ENCODE data around the gene RAET1E.
"Not testable (repeated sequence)": the region's sequence is repeated elsewhere in the genome, so short reads cannot be mapped to it uniquely, and the experiment has no call there.

RAET1E gene

GRCh38 chr6:149908480-149908879, 10.6 kb upstream of the RAET1E start:
- DNase-seq: not testable (repeated sequence)

DNA sequence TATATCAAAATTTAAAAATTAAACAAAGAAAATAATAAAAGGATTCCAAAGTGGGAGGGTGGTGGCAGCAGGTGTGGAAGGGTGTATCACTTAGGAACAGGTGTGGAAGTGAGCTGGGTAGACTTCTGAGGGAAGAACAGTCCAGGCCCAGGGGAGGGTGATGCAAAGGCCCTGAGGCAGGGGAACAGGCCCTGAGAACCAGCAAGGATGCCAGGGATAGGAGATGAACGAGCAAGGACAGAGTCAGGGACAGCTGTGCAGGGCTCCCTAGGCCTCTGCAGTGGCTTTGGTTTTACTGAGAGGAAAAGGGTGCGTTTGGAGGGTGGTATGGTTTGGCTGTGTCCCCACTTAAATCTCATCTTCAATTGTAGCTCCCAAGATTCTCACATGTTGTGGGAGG, 9.4 kb upstream of the RAET1E start:
- DNase-seq: no peak

DNA sequence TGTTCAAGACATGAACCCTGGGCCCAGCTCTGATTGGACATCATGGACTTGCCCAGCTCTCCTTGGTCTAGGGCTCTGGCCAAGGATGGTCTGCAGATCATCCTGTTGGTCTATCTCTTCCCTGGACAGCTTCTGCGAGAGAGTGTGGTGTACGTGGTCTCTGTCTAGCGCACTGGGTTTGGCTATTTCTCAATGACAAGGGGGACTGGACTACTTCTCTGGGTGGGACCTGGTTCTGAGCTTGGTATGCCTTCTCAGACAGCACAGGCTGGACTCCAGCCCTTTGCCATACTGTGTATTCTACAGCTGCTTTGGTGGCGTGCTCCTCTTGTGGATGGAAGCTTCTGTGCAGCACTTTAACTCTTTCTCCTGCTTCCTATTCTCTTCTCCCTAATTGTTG, 8.5 kb upstream of the RAET1E start:
- DNase-seq: no peak

- DNase-seq: no peak
These were observed 8.0 kb upstream of the RAET1E start for GRCh38 chr6:149905911-149906371.

DNA sequence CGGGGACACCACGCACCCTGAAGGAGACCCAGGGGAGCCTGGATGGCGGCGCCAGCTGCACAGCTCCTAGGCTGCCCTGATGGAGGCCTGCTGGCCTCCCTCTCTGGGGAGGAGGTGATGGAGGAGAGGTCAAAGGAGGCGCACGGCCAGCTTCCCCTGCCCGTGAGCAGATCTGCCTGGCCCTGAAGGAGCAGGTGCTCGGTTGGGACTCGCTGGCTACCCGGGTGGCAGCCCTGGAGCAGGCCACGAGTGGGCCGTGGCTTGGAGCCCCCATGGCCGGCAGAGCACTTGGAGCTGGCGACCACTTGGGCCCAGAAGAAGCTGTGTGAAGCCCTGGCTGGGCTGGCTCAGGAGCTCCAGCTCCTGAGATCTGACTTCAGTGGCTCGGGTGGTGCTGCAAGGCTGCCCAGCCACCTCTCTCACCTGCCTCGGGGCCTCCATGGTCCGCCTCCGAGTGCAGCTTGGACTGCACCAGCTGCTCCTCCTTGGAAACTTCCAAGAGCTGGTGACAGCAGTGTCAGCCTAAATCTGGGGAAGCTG, 7.5 kb upstream of the RAET1E start:
- DNase-seq: no peak

GRCh38 chr6:149904661-149905370, 6.9 kb upstream of the RAET1E start:
- DNase-seq: no peak

DNA sequence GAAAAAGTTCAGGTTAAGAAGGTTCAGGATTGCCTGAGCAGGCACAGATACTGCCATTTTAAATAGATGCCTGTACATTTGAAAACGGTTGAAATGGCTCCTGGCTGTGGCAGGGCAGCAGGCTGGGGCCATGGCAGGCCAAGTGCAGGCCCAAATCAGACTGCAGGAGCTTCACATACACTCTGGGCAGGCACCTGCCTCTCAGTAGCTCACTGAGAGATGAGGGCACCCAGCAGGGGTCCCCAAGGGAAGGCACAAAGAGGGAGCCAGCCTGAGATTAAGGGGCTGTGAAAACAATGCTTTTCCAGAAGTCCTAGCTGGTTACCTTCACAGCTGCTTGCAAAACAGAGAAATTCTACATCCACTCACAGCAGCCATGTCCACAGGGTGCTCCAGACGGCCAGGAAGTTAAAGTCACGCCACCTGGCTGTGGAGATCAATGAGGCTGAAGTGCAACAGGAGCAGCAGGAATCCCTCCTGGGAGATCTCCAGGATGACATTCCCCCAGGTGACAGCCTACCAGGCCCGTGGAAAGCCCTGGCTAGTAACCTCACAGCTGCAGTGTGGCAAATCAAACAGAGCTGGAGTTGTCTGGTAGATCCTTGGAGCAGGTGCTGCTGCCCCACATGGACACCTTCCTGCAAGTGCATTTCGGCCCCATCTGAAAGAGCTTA, 6.2 kb upstream of the RAET1E start:
- DNase-seq: no peak

DNA sequence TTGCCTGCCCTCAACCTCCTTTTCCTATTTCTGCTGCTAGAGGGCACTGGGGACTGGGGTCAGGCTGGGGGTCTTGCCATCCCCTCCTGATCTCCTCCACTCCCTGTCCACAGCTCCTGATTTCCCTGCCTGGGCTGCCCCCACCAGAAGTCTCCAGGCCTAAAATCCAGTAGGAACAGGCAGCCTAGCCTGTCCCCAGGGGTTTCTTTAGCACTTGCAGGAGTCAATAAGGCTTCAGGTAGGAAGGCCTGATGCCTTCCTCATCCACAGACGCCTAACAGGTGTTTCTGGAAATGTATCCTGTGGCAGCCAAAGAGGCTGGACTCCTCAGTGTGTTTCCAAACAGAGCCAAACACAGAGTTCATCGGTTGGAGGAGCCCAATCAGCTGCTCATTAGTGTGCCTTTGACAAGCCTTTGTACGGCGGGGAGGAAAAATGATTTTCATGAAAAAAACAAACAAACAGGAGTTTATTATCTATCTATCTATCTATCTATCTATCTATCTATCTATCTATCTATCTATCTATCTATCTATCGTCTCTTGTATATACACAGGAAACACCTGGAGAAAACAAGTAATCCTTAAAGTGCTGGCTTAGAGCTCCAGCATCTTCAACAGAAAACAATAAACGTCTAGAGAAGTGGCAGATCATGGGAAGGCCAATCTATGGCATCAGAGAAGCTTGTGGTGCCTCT, 3.7 kb upstream of the RAET1E start:
- DNase-seq: no peak

- no peak for DNase-seq
These were observed 2.9 kb upstream of the RAET1E start for GRCh38 chr6:149900620-149901443.

- DNase-seq: no peak
These were observed 2.2 kb upstream of the RAET1E start for GRCh38 chr6:149899926-149900619.

- DNase-seq: no peak
These were observed 1.6 kb upstream of the RAET1E start for GRCh38 chr6:149899486-149899885.

GRCh38 chr6:149898966-149899365, 1.1 kb upstream of the RAET1E start:
- DNase-seq: no peak

DNA sequence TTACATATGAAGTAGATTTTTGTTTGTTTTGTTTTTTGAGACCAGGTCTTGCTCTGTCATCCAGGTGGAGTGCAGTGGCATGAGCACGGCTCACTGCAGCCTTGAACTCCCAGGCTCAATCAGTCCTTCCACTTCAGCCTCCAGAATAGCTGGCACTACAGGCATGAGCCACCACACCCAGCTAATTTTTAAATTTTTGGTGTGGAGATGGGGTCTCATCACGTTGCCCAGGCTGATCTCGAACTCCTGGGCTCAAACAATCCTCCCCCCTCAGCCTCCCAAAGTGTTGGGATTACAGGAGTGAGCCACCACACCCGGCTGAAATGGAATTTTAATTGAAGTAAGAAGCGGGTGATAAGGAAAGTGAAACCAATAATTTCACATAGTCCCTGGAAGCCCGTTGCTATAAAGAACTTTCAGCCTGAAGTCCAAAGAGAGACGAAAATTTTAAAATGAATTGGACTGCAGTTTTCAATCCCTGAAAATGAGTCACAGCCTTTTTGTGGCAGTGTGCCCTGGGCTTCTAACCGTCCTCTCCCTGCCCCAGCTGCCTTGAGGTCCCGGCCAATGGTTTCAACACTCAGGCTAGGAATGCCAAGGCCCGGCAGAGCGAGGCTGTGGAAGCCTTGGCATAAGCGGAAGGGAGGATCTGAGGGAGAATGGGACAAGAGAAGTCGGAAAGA, 757 bp downstream of the RAET1E start:
- DNase-seq: no peak

DNA sequence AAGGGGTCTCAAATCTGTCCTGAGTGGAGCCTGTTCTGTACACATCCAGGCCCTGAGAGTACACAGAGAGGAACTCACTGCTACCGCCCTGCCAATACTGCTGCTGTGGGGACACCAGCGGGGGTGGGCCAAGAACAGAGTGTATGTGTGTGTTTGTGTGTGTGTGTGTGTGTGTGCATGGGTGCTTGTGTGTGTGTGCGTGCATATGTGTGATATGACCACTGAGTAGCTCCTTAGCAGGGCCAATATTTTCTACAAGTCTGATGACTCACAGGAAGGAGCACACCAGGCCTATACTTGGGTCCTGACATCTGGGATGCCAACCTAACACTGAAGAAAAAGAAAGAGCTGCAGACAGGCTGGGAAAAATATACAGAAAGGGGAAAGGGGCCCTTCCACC, 1.4 kb downstream of the RAET1E start:
- DNase-seq: no peak

DNA sequence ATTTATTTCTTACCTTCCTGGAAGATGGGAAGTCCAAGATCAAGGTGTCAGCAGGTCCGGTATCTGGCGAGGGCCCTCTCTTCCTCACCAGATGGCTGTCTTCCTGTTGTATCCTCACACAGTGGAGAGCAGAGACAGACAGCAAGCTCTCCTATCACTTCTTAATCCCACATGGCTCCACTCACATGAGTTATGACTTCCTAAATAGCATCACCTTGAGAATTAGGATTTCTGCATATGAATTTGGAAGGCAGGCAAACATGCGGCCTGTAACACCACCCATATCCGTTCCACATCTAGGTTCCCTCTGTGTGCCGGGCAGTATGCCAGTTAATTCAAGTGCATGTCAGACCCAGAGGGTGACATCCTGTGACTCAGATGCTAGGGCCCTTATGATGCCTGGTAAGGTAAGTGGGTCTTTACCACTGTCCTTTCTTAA, 2.1 kb downstream of the RAET1E start:
- peak; percentile 59 for DNase-seq

DNA sequence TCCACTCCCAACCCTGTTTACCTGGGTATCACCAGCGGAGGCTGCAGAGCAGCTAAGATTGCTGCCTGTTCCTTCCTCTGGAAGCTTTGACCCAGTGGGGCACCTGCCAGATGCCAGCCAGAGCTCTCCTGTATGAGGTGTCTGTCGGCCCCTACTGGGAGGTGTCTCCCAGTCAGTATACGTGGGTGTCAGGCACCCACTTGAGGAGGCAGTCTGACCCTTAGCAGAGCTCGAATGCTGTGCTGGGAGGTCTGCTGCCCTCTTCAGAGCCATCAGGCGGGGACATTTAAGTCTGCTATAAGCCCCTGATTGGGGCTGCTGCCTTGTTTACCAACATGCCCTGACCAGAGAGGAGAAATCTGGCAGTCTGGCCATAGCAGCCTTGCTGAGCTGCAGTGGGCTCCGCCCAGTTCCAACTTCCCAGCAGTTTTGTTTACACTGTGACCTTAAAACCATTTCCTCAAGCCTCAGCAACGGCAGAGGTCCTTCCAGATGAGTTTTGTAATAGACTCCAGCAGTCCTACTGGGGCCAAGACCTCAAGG, 2.8 kb downstream of the RAET1E start:
- DNase-seq: no peak

GRCh38 chr6:149891864-149892263, 6.0 kb downstream of the RAET1E start:
- DNase-seq: not testable (repeated sequence)

- no peak for DNase-seq
These were observed 6.7 kb downstream of the RAET1E start for GRCh38 chr6:149891259-149891658.

DNA sequence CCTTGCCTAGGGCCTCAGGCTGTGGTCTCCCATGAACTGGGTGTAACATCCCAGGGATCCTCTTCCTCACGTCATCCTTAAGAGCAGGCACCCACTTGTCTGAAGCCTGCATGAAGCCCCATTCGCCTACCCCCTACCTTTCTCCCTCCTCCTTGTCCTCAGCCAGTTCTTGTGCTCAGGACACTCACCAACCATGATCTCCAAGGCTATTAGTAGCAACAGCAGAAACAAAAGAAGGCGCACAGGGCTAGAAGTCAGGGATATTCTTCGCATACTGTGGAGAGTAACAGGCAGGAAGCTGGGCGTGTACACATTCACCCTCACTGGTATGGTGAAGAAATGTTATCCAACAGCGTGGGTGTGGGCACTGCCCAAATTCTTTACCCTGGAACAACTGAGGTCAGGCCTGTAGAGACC, 7.3 kb downstream of the RAET1E start:
- DNase-seq: no peak

DNA sequence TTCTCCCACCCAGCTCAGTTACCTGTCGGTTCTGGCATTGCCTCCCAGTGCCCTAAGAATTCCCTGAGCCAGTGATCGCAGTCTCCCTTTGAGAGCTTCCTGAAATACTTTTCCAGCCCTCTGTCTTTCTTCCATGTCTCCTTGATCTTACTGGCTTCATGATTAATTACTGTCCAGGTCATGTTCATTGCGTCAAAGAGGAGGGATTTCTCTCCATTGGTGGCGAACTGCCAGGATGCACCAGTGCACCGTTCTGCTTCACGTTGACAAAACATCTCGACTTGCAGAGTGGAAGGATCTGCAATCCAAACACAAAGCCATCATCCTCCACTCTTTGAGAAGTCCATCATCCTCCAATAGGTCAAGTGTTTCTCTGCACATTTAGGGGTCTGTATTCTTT, 8.6 kb downstream of the RAET1E start:
- no peak for DNase-seq

- DNase-seq: no peak
These were observed 9.3 kb downstream of the RAET1E start for GRCh38 chr6:149888659-149889058.
